ENCODE data around the gene MRPL24. TPM values are rescaled to one million over a fixed set of nuclear protein-coding genes. Genes with fewer than 3 reads are reported as not detected.

MRPL24 gene
- total and polyA plus RNA-seq, 2 of the 4 experiments (the other 2 are of a cell fraction), result 68.8 to 99.5 TPM

DNA sequence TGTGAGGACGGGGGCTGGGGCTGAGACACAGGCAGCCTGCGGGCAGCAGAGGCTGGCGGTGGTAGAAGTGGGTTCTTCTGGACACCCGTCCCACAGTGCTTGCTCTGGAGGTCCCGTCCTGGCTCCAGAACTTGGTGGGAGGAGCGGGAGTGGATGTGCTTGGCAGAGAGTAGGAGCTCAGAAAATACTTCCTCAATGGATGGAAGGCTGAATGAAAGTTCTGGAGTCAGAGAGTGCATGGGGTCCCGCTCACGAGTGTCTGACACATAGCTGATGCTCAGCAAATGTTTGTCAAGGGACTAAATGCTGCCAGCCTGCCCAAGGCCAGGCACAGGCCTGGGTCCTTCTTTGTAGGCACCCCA is 50.2 kb downstream of the MRPL24 start:
- H2BK5ac ChIP-seq (ENCODE audit: low read depth, low read length, poor library complexity, severe bottlenecking), result no peak overlapping the region
- H4K8ac ChIP-seq (ENCODE audit: low read depth in 2 of 2, low read length in 2 of 2), result no peak overlapping the region
- H2BK15ac ChIP-seq (ENCODE audit: low read depth, low read length), result no peak overlapping the region
- H3K14ac ChIP-seq (replicated peaks; ENCODE audit: low read depth, low read length), result no peak overlapping the region
- H2AFZ ChIP-seq (replicated peaks; ENCODE audit: low read length, poor library complexity), result no peak overlapping the region
- intact Hi-C loops (cut with micrococcal nuclease) (no loop called here), in situ Hi-C loops (cut with MboI; ENCODE audit: low sequenced_read_pairs) (loop anchor here (10.0 kb wide), 1 partner anchor 194 kb away; no protein-coding TSS in a partner anchor), dilution Hi-C loops (cut with HindIII; ENCODE audit: low sequenced_read_pairs, unreplicated experiment) (no loop called here)
- H3K27ac ChIP-seq (ENCODE audit: insufficient read depth, low read length), result no peak overlapping the region
- no peaks in the 10 kb centered on the region for H3K9me3 ChIP-seq (ENCODE audit: control insufficient read depth, insufficient read depth, low read length)
- H2BK20ac ChIP-seq (ENCODE audit: low read depth, low read length), result no peak overlapping the region
- no peak overlapping the region for H2AK5ac ChIP-seq (ENCODE audit: low read depth, low read length)
- H2BK120ac ChIP-seq (ENCODE audit: low read depth, low read length), result no peak overlapping the region
- H3K56ac ChIP-seq (ENCODE audit: extremely low read depth, insufficient read depth, low read length), result no peak overlapping the region
- WGBS, 2 experiments (ENCODE audit: extremely low coverage in 2 of 2, insufficient read length in 1 of 2), result 42% methylated on average over 3 of the region's 8 CpGs; no CpG with 5 or more reads in 1 of the 2 experiments
- no peaks in the 10 kb centered on the region for H3K79me1 ChIP-seq (ENCODE audit: low read depth in 1 of 2, low read length in 2 of 2)
- peaks cover 3% of the 10 kb centered on the region; the same call in 1 of the 2 replicates for H3K27me3 ChIP-seq (ENCODE audit: control insufficient read depth, insufficient read depth, low read length)
- H3K18ac ChIP-seq (ENCODE audit: low read depth, low read length), result no peak overlapping the region
- H4K91ac ChIP-seq (ENCODE audit: insufficient read depth, low read depth, low read length), result no peak overlapping the region
- ChIA-PET POLR2A (ENCODE audit: unreplicated experiment) (no interaction called here), CTCF (interaction anchor here (0.8 to 5.2 kb wide), 8 partner anchors 9 to 237 kb away, joined by 3 to 104 read pairs (median 8); partner anchors contain the start of genes CRABP2, ISG20L2, METTL25B and NES)
- no peak overlapping the region for H3K9ac ChIP-seq (ENCODE audit: low read depth, low read length)
- DNase-seq (no peak), ATAC-seq (ENCODE audit: low read depth) (no peak)
- H4K5ac ChIP-seq (ENCODE audit: low read depth, low read length), result no peak overlapping the region
- no peak overlapping the region for H3K23ac ChIP-seq (ENCODE audit: low read depth, low read length)
- H3K36me3 ChIP-seq (ENCODE audit: control insufficient read depth, insufficient read depth, low read length), result no peaks in the 10 kb centered on the region
- H2AK9ac ChIP-seq (replicated peaks; ENCODE audit: low read depth, low read length, poor library complexity), result no peak overlapping the region
- TF ChIP-seq SMC3 (IDR thresholded peaks at IDR 0.05; ENCODE audit: low read depth, low read length), result no peak
- TF ChIP-seq BHLHE40 (IDR thresholded peaks at IDR 0.05; ENCODE audit: low read depth, low read length), result no peak
- no peak for TF ChIP-seq RFX5 (IDR thresholded peaks at IDR 0.05; ENCODE audit: low read depth, low read length)
- TF ChIP-seq POLR2A (IDR thresholded peaks at IDR 0.05; ENCODE audit: low read depth, low read length), result no peak
- no TSS peak for BruUV-seq (replicated peaks)
- H3K4ac ChIP-seq (ENCODE audit: low read depth, low read length), result no peak overlapping the region
- H3K9me1 ChIP-seq (ENCODE audit: insufficient read depth, low read length), result no peaks in the 10 kb centered on the region
- H3K4me3 ChIP-seq (ENCODE audit: insufficient read depth, low read depth, low read length), result no peak overlapping the region
- H3K4me2 ChIP-seq (ENCODE audit: low read depth, low read length), result no peak overlapping the region
- H4K20me1 ChIP-seq (ENCODE audit: insufficient read depth, low read length), result no peaks in the 10 kb centered on the region
- peaks cover 6% of the 10 kb centered on the region; the same call in 1 of the 2 replicates for H3K4me1 ChIP-seq (ENCODE audit: control insufficient read depth, insufficient read depth, low read length)

All from IMR-90 (cell line).